NCI-H226 (cell line): Measurements from ENCODE around the gene FSTL4.
"Not testable (repeated sequence)": the region's sequence is repeated elsewhere in the genome, so short reads cannot be mapped to it uniquely, and the experiment has no call there.

Source experiments
- DNase-seq: peaks from one replicate; pipeline ENCODE4 v3.0.0-alpha.2; 2015

FSTL4 gene

DNA sequence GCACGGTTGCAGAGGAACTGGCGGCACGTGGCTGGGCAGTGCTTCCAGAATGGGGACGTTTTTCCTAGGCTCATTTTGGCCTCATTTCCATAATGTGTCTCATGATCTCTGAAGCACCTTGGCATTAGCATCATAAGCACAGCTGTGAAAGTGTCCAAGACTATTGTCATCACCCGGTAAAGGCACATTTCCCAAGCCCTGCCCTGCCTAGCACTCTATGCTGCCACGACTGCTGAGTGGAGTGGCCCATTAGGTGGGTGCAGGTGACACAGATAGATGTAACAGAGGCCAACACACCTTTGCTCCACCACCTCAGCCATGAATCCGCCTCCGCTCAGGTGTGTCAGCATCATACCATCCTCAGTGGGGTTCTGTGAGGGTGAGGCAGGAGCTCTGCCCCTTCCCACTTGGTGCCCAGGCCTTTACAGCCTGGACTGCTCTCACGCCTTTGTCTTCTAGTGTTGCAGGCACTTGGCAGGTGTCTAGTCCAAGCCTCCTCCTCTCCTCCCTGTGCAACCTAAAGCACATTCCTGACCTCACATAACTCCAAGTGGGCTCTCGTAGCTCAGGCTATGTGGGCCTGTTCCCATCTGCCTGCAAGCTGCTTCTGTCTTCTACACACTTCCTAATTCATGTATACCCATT, 213.0 kb downstream of the FSTL4 start:
- no peak for DNase-seq

DNA sequence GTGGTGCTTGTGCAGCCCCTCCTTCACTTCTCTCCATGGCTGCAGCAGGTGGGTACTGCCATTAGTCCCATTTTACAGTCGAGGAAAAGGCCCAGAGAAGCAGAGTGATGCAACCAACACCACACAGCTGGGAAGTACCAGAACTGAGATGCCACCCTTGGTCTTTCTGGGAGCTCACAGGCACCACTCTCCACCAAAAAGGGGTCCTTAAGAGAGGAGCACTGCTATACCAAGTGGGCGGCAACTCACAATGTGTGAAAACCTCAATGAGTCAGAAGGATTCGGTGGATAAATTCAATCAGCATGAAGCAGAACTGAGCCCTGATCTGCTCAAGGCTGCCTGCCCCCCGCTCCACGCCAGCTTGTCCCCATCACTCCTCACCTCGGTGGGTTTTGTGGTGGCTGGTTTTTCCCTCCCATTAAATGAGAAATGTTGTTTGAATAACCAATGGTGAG, 213.7 kb downstream of the FSTL4 start:
- DNase-seq = no peak

DNA sequence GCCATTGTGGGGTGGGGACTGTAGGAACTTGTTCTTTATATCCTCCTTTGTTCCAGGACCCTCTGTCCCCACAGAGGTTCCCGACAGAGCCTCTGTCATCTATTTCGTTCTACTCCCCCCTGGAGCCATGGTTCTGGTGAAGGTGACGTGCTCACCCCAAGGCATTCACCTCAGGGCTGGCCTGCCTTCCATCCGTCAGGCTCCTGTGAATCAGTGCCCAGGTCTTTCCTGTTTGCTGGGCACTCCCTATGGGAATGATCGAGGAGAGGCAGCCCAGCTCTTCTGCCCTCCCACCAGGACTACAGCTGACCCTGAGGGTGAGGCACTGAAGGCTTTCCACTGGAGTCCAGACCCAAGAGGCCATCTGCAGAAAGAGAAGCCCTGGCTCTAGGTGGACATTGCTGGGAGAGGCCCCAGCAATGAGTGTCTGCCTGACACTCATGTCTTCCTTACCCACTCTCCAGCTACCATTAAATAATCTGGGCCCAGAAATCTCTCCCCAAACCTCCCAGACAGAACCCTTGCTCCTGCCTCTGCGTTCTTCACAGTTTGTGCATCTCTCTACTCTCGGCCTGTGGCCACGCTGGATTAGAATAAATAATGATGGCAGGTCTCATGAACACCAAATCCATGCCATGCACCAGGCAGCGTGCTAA, 214.2 kb downstream of the FSTL4 start:
- no peak for DNase-seq

DNA sequence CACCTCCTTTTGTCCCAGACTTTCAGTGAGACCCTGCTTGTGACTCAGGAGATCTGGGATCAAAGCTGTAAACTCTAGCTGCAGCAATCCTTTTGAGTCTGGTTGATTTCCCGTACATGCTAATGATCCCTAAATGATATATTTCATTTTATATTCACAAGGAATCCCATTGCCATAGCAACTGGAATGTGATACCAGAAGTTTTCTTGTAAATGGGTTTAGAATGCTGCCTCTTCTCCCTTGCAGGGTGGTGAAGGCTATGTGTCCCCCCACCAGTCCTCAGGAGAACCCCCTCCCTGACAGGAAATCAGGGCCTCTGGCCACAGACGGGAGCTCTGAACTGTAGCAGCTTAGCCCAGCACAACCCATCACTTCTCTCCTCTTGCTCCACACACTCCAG, 215.0 kb downstream of the FSTL4 start:
- DNase-seq = no peak

DNA sequence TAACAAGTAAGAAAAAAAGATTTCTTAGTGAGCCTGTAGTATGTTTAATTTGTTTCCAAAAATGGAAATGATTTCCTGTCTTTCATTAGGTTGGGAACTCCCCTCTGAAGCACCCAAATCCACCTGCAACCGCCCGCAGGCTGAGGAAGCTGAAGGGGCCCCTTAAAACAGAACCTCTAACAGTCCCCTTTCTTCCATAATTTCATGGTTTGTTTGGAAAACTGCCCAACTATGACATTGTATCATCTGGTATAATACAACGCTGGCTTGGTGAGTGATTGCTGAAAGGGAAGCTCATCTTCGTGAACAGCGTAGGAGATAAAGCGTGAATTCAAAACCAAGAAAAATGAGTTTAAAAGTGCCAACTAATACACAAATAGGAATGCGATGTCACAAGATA, 215.5 kb downstream of the FSTL4 start:
- no peak for DNase-seq

DNA sequence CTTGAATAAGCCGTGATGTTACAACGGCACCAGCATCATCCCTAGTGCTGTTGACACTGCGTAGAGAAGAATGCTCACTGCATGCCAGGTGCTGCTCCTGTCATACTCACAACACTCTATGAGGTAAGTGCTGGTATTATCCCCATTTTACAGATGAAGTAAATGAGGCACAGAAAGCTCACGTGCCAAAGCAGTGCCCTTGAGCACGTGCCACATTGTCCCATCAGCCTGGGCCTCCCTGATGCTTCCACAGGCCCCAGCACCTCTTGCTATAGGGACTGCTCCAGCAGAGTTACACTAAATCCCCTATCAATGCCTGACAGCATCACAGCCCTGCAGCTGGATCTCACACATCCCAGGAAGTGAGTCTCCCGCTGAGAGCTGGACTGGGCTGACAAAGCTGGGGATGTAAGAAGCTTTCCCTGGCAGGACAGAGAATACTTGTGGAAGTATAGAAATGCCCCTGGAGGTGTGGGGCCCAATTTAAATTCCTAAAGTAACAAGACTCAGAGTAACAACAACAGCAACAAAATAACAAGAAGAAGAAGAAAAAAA, 216.1 kb downstream of the FSTL4 start:
- DNase-seq = no peak

DNA sequence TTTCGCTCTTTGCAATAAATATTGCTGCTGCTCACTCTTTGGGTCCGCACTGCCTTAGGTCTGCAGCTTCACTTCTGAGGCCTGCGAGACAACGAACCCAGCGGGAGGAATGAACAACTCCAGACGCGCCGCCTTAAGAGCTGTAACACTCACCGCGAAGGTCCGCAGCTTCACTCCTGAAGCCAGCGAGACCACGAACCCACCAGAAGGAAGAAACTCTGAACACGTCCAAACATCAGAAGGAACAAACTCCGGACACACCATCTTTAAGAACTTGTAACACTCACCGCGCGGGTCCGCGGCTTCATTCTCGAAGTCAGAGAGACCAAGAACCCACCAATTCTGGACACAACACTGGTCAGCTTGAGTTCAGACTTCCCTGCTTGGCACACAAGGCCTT, 217.1 kb downstream of the FSTL4 start:
- not testable (repeated sequence) for DNase-seq

DNA sequence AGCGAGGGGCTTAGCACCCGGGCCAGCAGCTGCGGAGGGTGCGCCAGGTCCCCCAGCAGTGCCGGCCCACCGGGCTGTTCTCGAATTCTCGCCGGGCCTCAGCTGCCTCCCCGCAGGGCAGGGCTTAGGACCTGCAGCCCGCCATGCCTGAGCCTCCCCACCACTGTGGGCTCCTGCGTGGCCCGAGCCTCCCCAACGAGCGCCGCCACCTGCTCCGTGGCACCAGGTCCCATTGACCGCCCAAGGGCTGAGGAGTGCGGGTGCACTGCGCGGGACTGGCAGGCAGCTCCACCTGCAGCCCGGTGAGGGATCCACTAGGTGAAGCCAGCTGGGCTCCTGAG, 217.9 kb downstream of the FSTL4 start:
- DNase-seq = not testable (repeated sequence)

DNA sequence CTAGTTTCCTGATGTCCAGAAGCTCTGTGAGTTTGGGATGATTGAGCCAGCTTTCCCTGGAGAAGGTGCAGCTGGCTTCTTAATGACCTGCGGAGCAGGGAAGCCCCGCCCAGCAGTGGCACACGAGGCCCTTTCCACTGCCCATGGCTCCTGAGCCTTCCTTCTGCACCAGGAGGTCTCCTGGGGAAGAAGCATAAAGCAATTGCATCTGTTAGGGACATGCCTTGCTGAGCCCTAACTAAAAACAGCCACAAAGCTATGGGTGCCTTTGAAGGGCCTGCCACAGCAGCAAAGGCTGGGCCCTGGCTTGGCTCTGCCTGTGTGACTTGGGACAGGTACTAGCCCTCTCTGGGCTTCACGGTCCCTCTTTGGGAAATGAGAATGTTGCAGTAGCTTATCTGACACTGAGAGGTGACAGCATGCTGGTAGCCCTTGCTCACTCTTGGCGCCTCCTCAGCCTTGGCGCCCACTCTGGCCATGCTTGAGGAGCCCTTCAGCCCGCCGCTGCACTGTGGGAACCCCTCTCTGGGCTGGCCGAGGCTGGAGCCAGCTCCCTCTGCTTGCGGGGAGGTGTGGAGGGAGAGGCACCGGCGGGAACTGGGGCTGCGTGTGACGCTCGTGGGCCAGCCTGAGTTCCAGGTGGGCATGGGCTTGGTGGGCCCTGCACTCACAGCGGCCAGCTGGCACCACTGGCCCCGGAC, 218.4 kb downstream of the FSTL4 start:
- no peak for DNase-seq

DNA sequence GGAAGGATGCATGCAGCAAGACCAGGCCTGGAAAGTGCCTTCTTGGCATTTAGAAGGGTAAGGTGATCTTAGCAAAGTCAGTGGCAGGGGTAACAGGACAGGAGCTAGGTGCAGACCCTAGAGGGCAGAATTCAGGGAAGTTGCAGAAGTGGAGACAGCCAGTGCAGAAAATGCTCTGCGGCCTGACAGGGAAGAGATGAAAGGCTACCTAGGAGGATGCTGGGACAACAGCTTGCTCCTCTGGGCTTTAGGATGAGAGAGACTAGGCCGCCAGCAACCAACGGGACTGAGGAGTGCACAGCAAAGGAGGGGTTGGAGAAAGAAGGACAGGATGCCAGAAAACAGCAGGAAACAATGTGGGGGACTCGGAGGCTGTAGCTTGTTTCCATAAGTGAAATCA, 219.9 kb downstream of the FSTL4 start:
- DNase-seq = no peak

DNA sequence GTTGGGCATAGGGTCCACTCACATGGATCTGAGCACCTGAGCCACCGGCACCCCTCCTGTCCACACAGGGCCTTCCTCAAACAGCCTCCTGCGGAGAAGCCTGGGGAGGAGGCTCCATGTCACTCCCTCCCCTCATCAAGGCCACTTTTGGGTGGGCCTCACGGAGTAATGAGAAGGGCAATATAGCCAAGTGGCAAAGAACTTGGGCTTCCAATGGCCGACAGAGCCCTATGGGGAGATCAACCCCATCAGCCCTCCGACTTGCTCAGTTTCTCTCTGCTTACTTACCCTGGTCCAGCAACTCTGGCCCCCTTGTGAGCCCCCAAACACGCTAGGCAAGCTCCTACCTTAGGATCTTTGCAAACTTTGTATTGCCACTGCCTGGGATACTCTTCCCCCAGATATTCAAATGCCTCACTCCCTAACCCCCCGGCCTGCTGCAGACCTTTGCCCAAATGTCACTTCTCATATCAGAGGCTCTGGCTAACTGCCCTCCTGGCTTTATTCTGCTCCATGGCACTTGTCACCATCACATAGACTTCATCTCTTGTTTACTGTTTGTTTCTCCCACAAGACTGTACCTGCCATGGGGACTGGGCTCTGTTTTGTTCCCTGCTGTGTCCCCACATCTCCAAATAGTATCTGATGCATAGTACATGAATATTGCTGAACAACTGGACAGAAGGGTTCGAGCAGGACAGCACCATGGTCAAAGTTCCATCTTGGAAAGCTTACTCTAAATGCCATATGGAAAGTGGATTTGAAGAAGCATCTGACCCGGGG, 220.8 kb downstream of the FSTL4 start:
- no peak for DNase-seq

DNA sequence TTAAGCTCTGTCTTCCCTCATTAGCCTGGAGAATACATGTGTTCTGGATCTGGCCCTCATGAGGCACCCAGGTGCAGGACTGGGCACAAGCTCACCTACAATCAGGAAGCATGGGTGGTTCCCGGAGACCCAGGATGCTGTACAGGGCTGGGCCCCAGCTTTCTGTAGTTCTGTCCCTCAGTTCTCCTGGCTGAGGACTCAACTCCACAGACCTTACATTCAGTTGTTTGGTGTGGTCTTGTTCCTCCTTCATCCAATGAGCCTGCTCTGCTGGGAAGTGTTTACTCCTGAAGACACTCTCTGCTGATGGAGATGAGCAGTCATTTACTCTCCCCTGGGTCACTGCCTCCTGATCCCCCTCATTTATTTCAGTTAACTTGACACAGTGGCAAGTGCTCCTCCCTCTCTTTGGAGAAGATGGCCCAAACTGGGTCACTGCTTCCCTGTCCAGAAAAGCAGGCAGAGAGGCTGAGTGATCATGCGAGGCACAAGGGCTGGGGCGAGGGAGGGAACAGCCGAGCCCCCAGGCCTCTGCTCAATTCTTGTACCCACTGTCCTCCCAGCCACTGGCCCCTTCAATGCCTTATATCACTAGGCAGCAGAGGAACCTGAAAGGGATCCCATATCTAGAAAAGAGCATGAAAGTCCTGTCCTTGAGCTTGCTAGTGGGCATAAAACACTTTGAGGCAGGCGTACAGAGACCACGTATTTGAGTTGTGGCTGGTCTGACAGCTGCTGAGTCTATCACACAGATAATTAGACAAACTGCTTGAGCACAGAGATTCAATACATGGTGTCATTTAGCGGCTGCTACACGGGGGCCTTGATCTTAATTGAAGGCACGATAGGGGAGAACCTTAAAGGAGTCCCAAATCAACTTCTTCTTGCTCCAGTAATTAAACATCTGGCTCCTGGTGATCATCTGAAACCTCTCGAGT, 221.7 kb downstream of the FSTL4 start:
- no peak for DNase-seq

DNA sequence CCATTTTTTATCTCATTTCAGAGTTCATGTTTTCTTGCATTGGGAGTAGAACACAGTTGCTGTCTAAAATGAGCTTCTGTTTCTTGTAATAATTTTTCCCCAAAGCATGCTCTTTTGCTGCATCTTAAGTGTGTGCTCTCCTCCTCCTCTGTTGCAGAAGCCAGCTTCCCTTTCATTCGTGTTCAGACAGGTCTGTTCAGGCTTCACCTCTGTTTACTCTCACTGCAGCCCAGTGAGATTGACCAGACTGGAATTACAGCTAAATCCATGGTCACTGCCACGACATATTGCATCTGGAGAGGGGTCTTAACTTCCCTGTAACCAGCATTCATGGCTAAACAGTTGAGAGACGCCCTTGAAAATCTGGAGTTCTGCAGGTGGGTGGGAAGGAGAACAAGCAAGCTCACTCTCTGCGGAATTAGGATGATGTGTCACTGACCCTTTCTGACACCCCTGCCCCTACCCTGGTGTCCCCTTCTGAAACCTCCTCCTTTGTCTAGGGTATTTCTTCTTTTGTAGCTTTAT, 223.2 kb downstream of the FSTL4 start:
- no peak for DNase-seq

DNA sequence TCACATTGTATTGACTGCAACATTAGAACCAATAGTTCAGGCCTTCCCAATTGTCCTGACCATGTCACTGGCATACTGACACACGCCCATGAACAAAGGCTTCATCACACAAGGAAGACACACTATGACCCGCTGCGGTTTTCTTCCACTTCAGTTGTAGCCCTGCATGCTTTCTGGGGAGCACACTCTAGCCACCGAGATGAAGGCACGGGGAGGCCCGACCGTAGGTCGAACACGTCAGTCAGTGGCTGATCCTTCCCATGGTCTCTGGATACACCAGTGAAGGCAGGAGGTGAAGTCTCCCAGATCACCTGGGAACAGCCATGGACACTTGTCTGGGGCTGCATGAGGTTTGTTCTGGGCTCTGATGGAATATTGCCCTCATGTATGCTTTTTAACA, 224.7 kb downstream of the FSTL4 start:
- no peak for DNase-seq

DNA sequence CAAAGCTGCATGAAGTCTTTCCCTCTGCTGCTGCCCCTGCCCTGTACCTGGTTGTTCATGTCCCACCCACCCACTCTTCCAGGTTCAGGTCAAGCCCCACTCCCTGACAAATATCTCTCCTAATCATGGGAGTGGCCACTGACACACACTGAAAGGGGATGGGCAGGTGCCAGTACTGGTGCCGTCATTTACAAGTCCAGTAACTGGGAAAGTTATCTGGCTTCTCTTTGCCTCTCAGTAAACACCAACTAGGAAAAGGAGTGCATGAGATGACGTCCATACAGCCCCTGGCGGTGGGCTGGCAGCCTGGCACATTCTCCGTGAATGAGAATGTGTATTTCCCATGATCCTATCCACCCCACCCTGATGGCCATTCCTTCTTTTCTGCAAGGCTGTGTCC, 225.2 kb downstream of the FSTL4 start:
- DNase-seq = no peak

DNA sequence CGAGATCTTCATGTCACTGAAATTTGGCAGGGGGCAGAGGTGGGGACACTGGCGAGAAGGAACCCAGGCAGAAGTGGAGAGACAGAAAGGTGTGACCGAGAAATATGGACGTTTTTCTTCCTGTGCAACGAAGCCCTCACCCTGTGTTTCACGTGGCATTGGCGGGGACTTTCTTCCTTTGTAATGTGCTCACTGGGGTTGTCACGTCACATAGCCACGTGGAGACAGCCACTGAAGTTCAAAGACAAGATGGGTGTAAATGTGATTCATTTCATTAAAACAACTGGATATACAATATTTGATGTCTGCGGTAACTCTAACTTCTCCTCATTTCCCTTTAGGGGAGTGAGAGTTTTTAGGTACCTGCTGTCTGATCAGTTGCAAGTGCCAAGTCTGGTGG, 225.7 kb downstream of the FSTL4 start:
- DNase-seq = no peak

DNA sequence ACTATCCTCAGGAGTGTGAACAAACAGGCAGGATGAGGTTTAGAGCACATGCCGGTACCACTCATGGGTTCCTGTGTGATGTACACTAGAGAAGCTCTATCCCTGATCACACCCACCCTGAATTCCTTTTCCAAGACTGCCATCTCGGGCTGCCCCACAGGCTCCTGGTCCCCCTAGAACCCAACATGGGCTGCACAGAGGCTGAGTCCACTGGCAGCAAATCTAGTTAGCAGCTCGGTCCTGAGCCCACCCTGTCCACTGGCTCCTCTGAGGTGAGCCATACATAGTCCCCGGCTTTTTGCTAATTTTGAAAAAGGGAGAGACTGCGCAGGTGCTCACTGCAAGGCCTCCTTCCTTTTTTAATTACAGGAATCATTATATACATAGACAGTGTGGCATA, 227.0 kb downstream of the FSTL4 start:
- DNase-seq = no peak

DNA sequence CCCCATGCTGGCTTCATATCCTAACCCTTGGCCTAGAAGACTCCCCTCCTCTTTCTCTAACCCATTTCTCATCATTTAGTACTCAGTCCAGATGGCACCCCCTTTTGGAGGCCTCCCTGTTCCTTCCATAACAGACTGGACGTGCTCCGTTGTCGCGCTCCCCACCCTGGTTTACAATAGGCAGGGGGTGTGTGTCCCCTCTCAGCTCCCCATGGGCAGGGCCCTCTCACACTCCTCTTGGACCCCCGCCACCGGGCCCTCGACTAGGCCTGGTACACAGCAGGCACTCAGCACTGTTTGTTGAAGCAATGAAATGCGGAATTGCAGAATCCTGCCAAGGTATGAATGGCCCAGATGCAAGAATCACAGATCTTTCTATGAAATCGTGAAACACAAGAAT, 227.4 kb downstream of the FSTL4 start:
- DNase-seq = no peak

DNA sequence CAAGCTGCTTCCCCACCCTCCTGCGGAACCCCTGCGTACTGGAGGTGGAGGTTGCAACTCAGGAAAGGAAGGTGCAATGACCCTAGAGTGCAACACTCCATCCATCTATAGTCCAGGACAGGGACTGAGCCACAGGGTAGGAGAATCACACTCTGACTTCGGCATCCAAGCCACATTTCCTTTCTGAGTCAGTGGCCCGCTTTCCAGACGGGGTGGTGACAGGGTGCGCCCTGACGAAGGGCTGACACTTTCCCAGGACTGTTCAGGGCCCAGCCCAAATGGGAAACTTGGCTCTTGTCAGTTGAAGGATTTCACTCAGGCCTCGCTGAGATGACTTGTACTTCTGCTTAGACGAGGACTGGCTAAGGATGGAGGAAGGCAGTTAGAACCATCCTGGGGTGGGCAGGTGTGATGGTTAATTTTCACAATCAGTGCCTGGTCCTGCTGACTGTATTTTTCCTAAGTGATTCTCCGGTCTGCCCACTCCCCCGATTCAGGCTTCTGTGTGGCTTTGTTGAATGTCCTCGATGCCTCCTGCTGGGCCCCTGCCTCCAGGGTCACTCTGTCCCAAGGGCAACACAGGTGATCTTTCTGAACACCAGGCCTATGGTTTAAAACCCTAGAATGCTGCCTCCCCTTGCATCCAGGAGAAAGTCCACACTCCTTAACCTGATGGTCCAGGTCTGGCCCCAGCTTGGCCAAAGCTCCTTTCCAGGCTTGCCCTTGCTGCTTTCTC, 228.1 kb downstream of the FSTL4 start:
- no peak for DNase-seq

DNA sequence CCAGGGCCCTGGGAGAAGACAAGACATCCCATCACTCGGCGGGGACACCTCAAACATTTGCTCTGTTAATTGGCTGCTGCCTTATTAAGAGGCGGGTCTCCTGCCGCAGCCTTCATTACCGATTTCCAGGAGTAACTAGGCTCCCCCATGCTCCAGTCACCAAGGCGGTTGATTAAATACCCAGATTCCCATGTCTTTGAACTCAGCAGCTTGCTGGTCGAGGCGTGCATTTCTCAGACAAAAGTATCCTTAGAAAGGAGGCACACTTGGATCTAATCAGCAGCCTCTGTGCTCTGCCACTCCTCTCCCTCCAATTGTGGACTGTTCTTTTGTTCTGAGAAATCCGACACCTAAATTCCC, 228.8 kb downstream of the FSTL4 start:
- DNase-seq = no peak
